Daoy (cell line): ENCODE measurements around the gene ERN1. TPM values are rescaled to one million over a fixed set of nuclear protein-coding genes. Genes with fewer than 3 reads are reported as not detected.
A peak's percentile ranks its signal among the peaks of the same experiment; 100 is the strongest.

Experiments
- DNase-seq: peaks from one replicate; pipeline ENCODE4 v3.0.0-alpha.2; 2015; ENCODE audit warnings: low read depth
- total RNA-seq: library from RNA; depleted of rRNA; stranded (reverse); fragments of >200 nt; shearing (Covaris generic); gene quantifications from 2 replicates; pipeline ENCODE4 v1.2.3, GENCODE V29; 2014

The ERN1 gene
- total RNA-seq, 1 experiment from 2014 or later, result 5.2 TPM

GRCh38 chr17:64157669-64158180, 27.8 kb upstream of the ERN1 start:
- DNase-seq, result no peak

- DNase-seq, result no peak
Observed at GRCh38 chr17:64156670-64157069, 26.7 kb upstream of the ERN1 start.

GRCh38 chr17:64155751-64156544, 26.0 kb upstream of the ERN1 start:
- DNase-seq, result no peak

GRCh38 chr17:64155129-64155528, 25.2 kb upstream of the ERN1 start:
- DNase-seq, result no peak

- no peak for DNase-seq
Observed at GRCh38 chr17:64154717-64155116, 24.8 kb upstream of the ERN1 start.

- no peak for DNase-seq
Observed at GRCh38 chr17:64154313-64154695, 24.4 kb upstream of the ERN1 start.

- no peak for DNase-seq
Observed at GRCh38 chr17:64153565-64154312, 23.8 kb upstream of the ERN1 start.

- no peak for DNase-seq
Observed at GRCh38 chr17:64152428-64153125, 22.6 kb upstream of the ERN1 start.

GRCh38 chr17:64151016-64151368, 21.0 kb upstream of the ERN1 start:
- DNase-seq, result no peak

GRCh38 chr17:64150237-64151015, 20.5 kb upstream of the ERN1 start:
- no peak for DNase-seq

GRCh38 chr17:64149196-64149595, 19.3 kb upstream of the ERN1 start:
- no peak for DNase-seq

GRCh38 chr17:64148699-64149098, 18.8 kb upstream of the ERN1 start:
- DNase-seq, result peak; percentile 16

- peak; percentile 29 for DNase-seq
Observed at GRCh38 chr17:64148017-64148631, 18.2 kb upstream of the ERN1 start.

- DNase-seq, result peak; percentile 23
Observed at GRCh38 chr17:64147110-64148016, 17.4 kb upstream of the ERN1 start.

GRCh38 chr17:64146418-64147109, 16.6 kb upstream of the ERN1 start:
- peak; percentile 56 for DNase-seq

GRCh38 chr17:64145751-64146417, 15.9 kb upstream of the ERN1 start:
- peak; percentile 98 for DNase-seq

GRCh38 chr17:64145375-64145750, 15.4 kb upstream of the ERN1 start:
- no peak for DNase-seq

GRCh38 chr17:64139542-64139941, 9.6 kb upstream of the ERN1 start:
- DNase-seq, result no peak

- DNase-seq, result no peak
Observed at GRCh38 chr17:64138441-64138840, 8.5 kb upstream of the ERN1 start.
